Thyroid gland (tissue), 4 donors: Measurements from ENCODE around the gene ASNSD1. TPM values are rescaled to one million over a fixed set of nuclear protein-coding genes. Genes with fewer than 3 reads are reported as not detected.

Experiments used
- DNase-seq, 2 donors: peaks; one replicate each; pipeline ENCODE4 v3.0.0-alpha.2; 2019
- H3K27ac ChIP-seq, 3 donors: fragments of 200-600 bp; sonication (generic); 1 replicate in 2 of 3; 2 replicates in 1 of 3; pipeline ENCODE4 v1.5.1; 2016 to 2019; ENCODE audit warnings: mild to moderate bottlenecking in 1 of 3, moderate library complexity in 1 of 3
- H3K27me3 ChIP-seq: fragments of 200-600 bp; sonication (generic); one replicate; pipeline ENCODE4 v1.5.1; 2019
- H3K36me3 ChIP-seq, 2 donors: fragments of 200-600 bp; sonication (generic); one replicate each; pipeline ENCODE4 v1.5.1; 2016 to 2019
- H3K4me1 ChIP-seq, 2 donors: fragments of 200-600 bp; sonication (generic); one replicate each; pipeline ENCODE4 v1.5.1; 2017 to 2019
- H3K4me3 ChIP-seq, 3 donors: fragments of 200-600 bp; sonication (generic); replicated peaks in 1 of 3; 1 replicate in 2 of 3; 2 replicates in 1 of 3; pipeline ENCODE4 v1.5.1; 2016; ENCODE audit warnings: mild to moderate bottlenecking in 1 of 3
- H3K9me3 ChIP-seq: fragments of 200-600 bp; sonication (generic); one replicate; pipeline ENCODE4 v1.5.1; 2017
- POLR2A ChIP-seq, 2 donors: fragments of 450-650 bp; IDR thresholded peaks; one replicate each; pipeline ENCODE4 v1.6.1; 2017; ENCODE audit warnings: antibody characterized with exemption in 2 of 2, mild to moderate bottlenecking in 2 of 2, moderate library complexity in 1 of 2
- WGBS, 2 donors: methylation state at CpG; one replicate each; pipeline ENCODE4 v1.1.5; 2017; 5-methylcytosine and 5-hydroxymethylcytosine counted together
- intact Hi-C: fragments of 100-400 bp; cut with DNase I; formaldehyde crosslinking; loops from one replicate; pipeline ENCODE4 v1.15.1; 2023
- total RNA-seq, 4 donors: library from RNA; depleted of rRNA; stranded (reverse); fragments of >200 nt; gene quantifications; one replicate each; pipeline ENCODE4 v1.2.3, GENCODE V29; 2016
- TF ChIP-seq, protein P1 (sequence below), 6 experiments: fragments of 200-600 bp in 3 of 6; fragments of 450-650 bp in 3 of 6; sonication (generic) in 3 of 6; IDR thresholded peaks; one replicate each; pipeline ENCODE4 v1.5.1; 2016 to 2019; ENCODE audit warnings: antibody characterized with exemption in 6 of 6, mild to moderate bottlenecking in 2 of 6, inconsistent platforms in 1 of 6, moderate library complexity in 1 of 6

Gene ASNSD1
- total RNA-seq, 4 donors from 2014 or later: 42.0 to 80.9 (median 49.3) TPM

DNA sequence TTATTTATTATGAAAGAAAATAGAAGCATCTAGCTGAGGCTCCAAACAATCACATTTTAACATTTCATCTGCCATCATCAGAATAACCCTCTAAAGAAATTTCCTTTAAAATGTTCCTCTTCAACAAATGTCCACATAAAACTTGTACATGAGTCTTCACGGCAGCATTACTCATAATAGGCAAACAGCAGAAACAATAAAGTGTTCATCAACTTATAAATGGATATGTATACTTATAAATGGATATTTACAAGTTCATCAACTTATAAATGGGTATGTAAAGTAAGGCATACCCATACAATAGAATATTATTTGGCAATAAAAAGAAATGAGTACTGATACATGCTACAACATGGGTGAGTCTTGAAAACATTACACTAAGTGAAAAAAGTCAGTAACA is 33.5 kb upstream of the ASNSD1 start:
- intact Hi-C loops: loop anchor here (10.0 kb wide), 1 partner anchor 163 kb away; no protein-coding TSS in a partner anchor
- Histone ChIP-seq H3K4me1 (no peaks in the 10 kb centered on the region), H3K27ac (no peak overlapping the region), H3K36me3 (no peaks in the 10 kb centered on the region), H3K4me3 (no peak overlapping the region), H3K9me3 (no peaks in the 10 kb centered on the region), H3K27me3 (no peaks in the 10 kb centered on the region)
- 97% methylated on average over 1 of the region's 1 CpG for WGBS, 2 donors
- TF ChIP-seq, protein P1, sequence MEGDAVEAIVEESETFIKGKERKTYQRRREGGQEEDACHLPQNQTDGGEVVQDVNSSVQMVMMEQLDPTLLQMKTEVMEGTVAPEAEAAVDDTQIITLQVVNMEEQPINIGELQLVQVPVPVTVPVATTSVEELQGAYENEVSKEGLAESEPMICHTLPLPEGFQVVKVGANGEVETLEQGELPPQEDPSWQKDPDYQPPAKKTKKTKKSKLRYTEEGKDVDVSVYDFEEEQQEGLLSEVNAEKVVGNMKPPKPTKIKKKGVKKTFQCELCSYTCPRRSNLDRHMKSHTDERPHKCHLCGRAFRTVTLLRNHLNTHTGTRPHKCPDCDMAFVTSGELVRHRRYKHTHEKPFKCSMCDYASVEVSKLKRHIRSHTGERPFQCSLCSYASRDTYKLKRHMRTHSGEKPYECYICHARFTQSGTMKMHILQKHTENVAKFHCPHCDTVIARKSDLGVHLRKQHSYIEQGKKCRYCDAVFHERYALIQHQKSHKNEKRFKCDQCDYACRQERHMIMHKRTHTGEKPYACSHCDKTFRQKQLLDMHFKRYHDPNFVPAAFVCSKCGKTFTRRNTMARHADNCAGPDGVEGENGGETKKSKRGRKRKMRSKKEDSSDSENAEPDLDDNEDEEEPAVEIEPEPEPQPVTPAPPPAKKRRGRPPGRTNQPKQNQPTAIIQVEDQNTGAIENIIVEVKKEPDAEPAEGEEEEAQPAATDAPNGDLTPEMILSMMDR (IDR thresholded peaks at IDR 0.05): no peak
- no peak for TF ChIP-seq POLR2A (IDR thresholded peaks at IDR 0.05)
- DNase-seq: no peak

DNA sequence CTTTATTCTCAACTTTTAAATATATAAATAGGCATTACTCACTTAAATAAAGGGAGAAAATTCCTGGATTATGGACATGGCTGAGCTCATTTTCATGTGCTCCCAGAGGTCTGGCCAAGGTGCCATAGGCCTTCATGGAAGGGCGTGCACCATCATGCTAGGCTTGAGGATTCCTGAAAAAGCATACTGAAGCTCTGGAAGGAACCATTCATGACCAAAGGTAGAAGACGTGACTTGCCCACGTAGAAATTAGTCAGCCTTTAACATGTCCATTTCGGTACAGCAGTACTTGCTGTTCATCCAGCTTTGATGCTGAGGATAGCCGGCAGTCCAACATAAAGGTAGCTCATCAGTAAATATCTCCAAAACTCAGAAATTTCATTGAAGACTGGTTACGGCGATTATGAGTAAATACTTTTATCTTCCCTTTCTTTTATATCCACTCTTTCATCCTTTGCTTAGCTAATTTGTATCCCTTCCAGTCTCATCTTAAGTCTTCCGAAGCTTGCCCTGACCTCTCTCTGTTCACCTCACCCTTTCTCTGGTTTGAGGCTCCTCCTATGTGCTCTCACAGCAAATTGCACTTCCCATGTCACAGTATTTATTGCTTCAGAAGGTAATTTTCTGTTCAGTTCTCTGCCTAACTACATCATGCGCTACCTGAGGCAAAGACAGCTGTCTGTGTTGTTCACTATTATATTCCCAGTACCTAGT is 32.3 kb upstream of the ASNSD1 start:
- DNase-seq: no peak
- WGBS, 2 donors: 95% methylated on average over 9 of the region's 9 CpGs
- Histone ChIP-seq H3K4me3 (no peak overlapping the region), H3K27ac (no peak overlapping the region), H3K36me3 (no peaks in the 10 kb centered on the region), H3K4me1 (no peaks in the 10 kb centered on the region), H3K9me3 (no peaks in the 10 kb centered on the region), H3K27me3 (no peaks in the 10 kb centered on the region)
- intact Hi-C loops: loop anchor here (10.0 kb wide), 1 partner anchor 164 kb away; no protein-coding TSS in a partner anchor
- TF ChIP-seq, protein P1 (IDR thresholded peaks at IDR 0.05): no peak
- TF ChIP-seq POLR2A (IDR thresholded peaks at IDR 0.05): no peak

DNA sequence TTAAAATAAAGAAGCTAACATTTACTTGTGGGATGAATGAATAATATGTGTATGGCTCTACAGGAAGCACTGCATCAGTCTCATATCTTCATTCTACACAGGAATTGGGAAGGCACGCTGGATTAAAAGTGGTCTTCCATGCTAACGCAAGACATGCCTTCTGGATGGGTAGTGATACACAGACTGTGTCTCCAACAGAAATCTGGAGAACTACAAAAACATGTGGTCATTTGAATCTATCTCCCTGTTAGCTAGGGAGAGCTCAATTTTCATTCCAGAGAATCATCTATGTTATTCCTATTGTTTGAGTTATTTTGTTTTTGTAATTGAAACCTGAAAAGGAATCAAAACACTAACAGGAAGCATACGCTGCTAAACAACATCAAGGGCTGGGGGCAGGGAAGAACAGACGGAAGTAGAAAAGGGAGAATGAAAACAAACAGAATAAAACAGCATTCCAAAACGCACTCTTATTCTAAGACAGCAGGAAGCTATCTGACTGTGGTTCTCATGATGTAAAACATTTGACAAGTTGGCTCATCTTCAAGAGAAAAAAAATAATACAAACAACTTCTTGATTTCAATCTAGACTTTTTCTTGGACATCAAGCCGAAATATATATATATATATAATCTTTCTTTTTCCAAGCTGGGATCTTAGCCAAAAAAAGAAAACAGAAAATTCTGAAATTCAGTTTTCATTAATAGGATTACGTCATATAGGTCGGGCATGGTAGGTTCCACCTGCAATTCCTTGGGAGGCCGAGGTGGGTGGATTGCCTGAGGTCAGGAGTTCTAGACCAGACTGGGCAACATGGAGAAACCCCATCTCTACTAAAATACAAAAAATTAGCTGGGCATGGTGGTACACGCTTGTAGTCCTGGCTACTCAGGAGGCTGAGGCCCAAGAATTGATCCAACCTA is 31.5 kb upstream of the ASNSD1 start:
- TF ChIP-seq POLR2A (IDR thresholded peaks at IDR 0.05): no peak
- TF ChIP-seq, protein P1 (IDR thresholded peaks at IDR 0.05): no peak
- Histone ChIP-seq H3K4me1 (no peaks in the 10 kb centered on the region), H3K27me3 (no peaks in the 10 kb centered on the region), H3K36me3 (no peaks in the 10 kb centered on the region), H3K27ac (no peak overlapping the region), H3K9me3 (no peaks in the 10 kb centered on the region), H3K4me3 (no peak overlapping the region)
- WGBS, 2 donors: 68 to 73% methylated on average over 10 of the region's 10 CpGs
- DNase-seq: no peak
- intact Hi-C loops: loop anchor here (10.0 kb wide), 3 partner anchors 45 to 165 kb away; partner anchors contain the start of gene SLC40A1

DNA sequence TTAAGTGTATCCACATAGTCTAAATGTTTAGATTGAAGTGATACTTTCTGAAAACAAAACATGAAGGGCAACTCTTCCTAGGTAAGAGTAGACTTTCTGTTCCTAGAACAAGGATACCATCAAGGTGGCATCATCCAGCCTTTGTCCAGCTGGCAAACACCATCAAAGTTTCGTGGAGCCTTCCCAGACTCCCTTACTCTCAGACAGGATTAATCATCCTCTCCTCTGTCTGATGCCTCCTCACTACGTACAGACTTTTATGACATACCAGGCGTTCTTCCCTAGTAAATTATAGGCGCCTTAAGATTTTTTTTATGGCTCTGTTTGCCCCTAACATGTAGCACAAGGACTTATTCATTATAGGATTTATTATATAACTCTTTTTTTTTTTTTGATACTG is 29.4 kb upstream of the ASNSD1 start:
- intact Hi-C loops: loop anchor here (10.0 kb wide), 2 partner anchors 47 to 137 kb away; partner anchors contain the start of gene SLC40A1
- Histone ChIP-seq H3K4me1 (no peaks in the 10 kb centered on the region), H3K36me3 (no peaks in the 10 kb centered on the region), H3K27me3 (no peaks in the 10 kb centered on the region), H3K27ac (no peak overlapping the region), H3K9me3 (no peaks in the 10 kb centered on the region), H3K4me3 (no peak overlapping the region)
- WGBS, 2 donors: 94 to 95% methylated on average over 4 of the region's 4 CpGs
- no peak for TF ChIP-seq POLR2A (IDR thresholded peaks at IDR 0.05)
- TF ChIP-seq, protein P1 (IDR thresholded peaks at IDR 0.05): no peak
- no peak for DNase-seq
